DND-41 (cell line): ENCODE data around the gene CEMIP.

Experiments used
- ATAC-seq: fragments of 200-7000 bp; cut with Tn5 transposase; 3 replicates; pipeline ENCODE4 v1.9.1; 2021; ENCODE audit warnings: low read depth; ENCODE audit not compliant: insufficient read depth
- DNase-seq: peaks from one replicate; pipeline ENCODE4 v3.0.0-alpha.2; 2020
- H2AFZ ChIP-seq: 2 replicates; pipeline ENCODE4 v1.6.0; 2012; ENCODE audit warnings: low read depth, low read length
- H3K27ac ChIP-seq: 2 replicates; pipeline ENCODE4 v1.5.1; 2012; ENCODE audit warnings: low read length, inconsistent platforms
- H3K27me3 ChIP-seq: fragments of 200-600 bp; sonication (generic); 2 replicates; pipeline ENCODE4 v1.6.0; 2012; ENCODE audit warnings: low read length, mild to moderate bottlenecking, inconsistent platforms; ENCODE audit not compliant: insufficient read depth, poor library complexity
- H3K36me3 ChIP-seq: 2 replicates; pipeline ENCODE4 v1.5.1; 2012; ENCODE audit warnings: low read length, inconsistent platforms; ENCODE audit not compliant: insufficient read depth
- H3K4me1 ChIP-seq: 2 replicates; pipeline ENCODE4 v1.5.1; 2012; ENCODE audit warnings: mild to moderate bottlenecking, low read length; ENCODE audit not compliant: insufficient read depth
- H3K4me2 ChIP-seq: 2 replicates; pipeline ENCODE4 v1.6.0; 2012; ENCODE audit warnings: mild to moderate bottlenecking, moderate library complexity, low read length, inconsistent platforms; ENCODE audit not compliant: insufficient read depth
- H3K4me3 ChIP-seq, 2 experiments: fragments of 200-600 bp in 1 of 2; shearing (Covaris generic) in 1 of 2; 2 replicates each; pipeline ENCODE4 v1.5.1; 2012 to 2016; ENCODE audit warnings: inconsistent platforms in 2 of 2, low read length in 2 of 2, mild to moderate bottlenecking in 2 of 2, low read depth in 1 of 2, moderate library complexity in 1 of 2
- H3K79me2 ChIP-seq: 2 replicates; pipeline ENCODE4 v1.6.0; 2012; ENCODE audit warnings: low read length, inconsistent platforms; ENCODE audit not compliant: insufficient read depth
- H3K9ac ChIP-seq: 2 replicates; pipeline ENCODE4 v1.6.0; 2012; ENCODE audit warnings: low read depth, mild to moderate bottlenecking, inconsistent platforms, low read length, moderate library complexity
- H3K9me3 ChIP-seq: 2 replicates; pipeline ENCODE4 v1.5.1; 2012; ENCODE audit warnings: low read length, moderate library complexity, mild to moderate bottlenecking, inconsistent platforms; ENCODE audit not compliant: insufficient read depth, severe bottlenecking
- H4K20me1 ChIP-seq: 2 replicates; pipeline ENCODE4 v1.6.0; 2012; ENCODE audit warnings: low read length; ENCODE audit not compliant: insufficient read depth
- EZH2 ChIP-seq: IDR thresholded peaks from 3 replicates; pipeline ENCODE4 v1.6.1; 2012; ENCODE audit warnings: borderline replicate concordance, low read depth, mild to moderate bottlenecking, moderate library complexity, low read length, inconsistent platforms; ENCODE audit not compliant: severe bottlenecking
- TF ChIP-seq, protein P1 (sequence below): IDR thresholded peaks from 2 replicates; pipeline ENCODE4 v1.5.1; 2012; ENCODE audit warnings: borderline replicate concordance, low read length, moderate library complexity, mild to moderate bottlenecking; ENCODE audit not compliant: poor library complexity, severe bottlenecking; ENCODE audit errors: extremely low read depth

Gene CEMIP

GRCh38 chr15:80946576-80946975 lies 167.4 kb downstream of the CEMIP start:
- DNase-seq (no peak), ATAC-seq (no peak)
- Histone ChIP-seq H3K27me3 (no peaks in the 10 kb centered on the region), H3K9me3 (no peaks in the 10 kb centered on the region), H3K4me1 (no peaks in the 10 kb centered on the region; the same call in 1 of the 2 replicates), H4K20me1 (no peaks in the 10 kb centered on the region), H3K9ac (no peak overlapping the region), H3K36me3 (peaks cover 31% of the 10 kb centered on the region), H3K4me2 (no peak overlapping the region), H2AFZ (no peak overlapping the region), H3K27ac (no peak overlapping the region), H3K4me3 (no peak overlapping the region), H3K79me2 (no peaks in the 10 kb centered on the region)
- no peak for TF ChIP-seq EZH2
- TF ChIP-seq, protein P1, sequence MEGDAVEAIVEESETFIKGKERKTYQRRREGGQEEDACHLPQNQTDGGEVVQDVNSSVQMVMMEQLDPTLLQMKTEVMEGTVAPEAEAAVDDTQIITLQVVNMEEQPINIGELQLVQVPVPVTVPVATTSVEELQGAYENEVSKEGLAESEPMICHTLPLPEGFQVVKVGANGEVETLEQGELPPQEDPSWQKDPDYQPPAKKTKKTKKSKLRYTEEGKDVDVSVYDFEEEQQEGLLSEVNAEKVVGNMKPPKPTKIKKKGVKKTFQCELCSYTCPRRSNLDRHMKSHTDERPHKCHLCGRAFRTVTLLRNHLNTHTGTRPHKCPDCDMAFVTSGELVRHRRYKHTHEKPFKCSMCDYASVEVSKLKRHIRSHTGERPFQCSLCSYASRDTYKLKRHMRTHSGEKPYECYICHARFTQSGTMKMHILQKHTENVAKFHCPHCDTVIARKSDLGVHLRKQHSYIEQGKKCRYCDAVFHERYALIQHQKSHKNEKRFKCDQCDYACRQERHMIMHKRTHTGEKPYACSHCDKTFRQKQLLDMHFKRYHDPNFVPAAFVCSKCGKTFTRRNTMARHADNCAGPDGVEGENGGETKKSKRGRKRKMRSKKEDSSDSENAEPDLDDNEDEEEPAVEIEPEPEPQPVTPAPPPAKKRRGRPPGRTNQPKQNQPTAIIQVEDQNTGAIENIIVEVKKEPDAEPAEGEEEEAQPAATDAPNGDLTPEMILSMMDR = no peak

DNA sequence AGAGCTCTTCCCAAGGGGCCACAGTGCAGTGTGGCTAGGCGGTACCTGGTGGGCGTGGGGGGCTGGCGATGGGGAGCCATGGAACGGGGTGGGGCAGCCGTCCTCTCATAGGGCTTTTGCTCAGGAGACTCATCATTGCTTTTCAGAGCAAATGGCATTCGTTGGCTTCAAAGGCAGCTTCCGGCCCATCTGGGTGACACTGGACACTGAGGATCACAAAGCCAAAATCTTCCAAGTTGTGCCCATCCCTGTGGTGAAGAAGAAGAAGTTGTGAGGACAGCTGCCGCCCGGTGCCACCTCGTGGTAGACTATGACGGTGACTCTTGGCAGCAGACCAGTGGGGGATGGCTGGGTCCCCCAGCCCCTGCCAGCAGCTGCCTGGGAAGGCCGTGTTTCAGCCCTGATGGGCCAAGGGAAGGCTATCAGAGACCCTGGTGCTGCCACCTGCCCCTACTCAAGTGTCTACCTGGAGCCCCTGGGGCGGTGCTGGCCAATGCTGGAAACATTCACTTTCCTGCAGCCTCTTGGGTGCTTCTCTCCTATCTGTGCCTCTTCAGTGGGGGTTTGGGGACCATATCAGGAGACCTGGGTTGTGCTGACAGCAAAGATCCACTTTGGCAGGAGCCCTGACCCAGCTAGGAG lies 169.6 kb downstream of the CEMIP start:
- TF ChIP-seq, protein P1 = no peak
- TF ChIP-seq EZH2 = no peak
- Histone ChIP-seq H3K4me2 (no peak overlapping the region), H4K20me1 (no peaks in the 10 kb centered on the region), H3K9me3 (no peaks in the 10 kb centered on the region), H3K36me3 (peaks cover 34% of the 10 kb centered on the region), H3K4me3 (no peak overlapping the region), H3K79me2 (no peaks in the 10 kb centered on the region), H3K27me3 (no peaks in the 10 kb centered on the region), H3K27ac (no peak overlapping the region), H3K9ac (no peak overlapping the region), H2AFZ (no peak overlapping the region), H3K4me1 (no peaks in the 10 kb centered on the region; the same call in 1 of the 2 replicates)
- ATAC-seq (no peak), DNase-seq (no peak)

DNA sequence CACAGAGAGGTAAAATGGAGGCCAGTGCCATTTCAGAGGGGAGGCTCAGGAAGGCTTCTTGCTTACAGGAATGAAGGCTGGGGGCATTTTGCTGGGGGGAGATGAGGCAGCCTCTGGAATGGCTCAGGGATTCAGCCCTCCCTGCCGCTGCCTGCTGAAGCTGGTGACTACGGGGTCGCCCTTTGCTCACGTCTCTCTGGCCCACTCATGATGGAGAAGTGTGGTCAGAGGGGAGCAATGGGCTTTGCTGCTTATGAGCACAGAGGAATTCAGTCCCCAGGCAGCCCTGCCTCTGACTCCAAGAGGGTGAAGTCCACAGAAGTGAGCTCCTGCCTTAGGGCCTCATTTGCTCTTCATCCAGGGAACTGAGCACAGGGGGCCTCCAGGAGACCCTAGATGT lies 170.6 kb downstream of the CEMIP start:
- H3K4me3 ChIP-seq = no peak overlapping the region
- no peaks in the 10 kb centered on the region for H3K27me3 ChIP-seq
- ATAC-seq = no peak
- no peaks in the 10 kb centered on the region for H3K9me3 ChIP-seq
- no peak overlapping the region for H2AFZ ChIP-seq
- no peak overlapping the region for H3K27ac ChIP-seq
- no peak overlapping the region for H3K9ac ChIP-seq
- H4K20me1 ChIP-seq = no peaks in the 10 kb centered on the region
- H3K4me1 ChIP-seq = no peaks in the 10 kb centered on the region; the same call in 1 of the 2 replicates
- peaks cover 34% of the 10 kb centered on the region for H3K36me3 ChIP-seq
- no peaks in the 10 kb centered on the region for H3K79me2 ChIP-seq
- H3K4me2 ChIP-seq = no peak overlapping the region
- DNase-seq = no peak
- no peak for TF ChIP-seq EZH2
- TF ChIP-seq, protein P1 = no peak
